GM23338 (cell line): ENCODE measurements around the gene STAC2. TPM values are rescaled to one million over a fixed set of nuclear protein-coding genes. Genes with fewer than 3 reads are reported as not detected.

Experiments used
- CREB1 ChIP-seq: fragments of 250-450 bp; sonication (Bioruptor Pico); IDR thresholded peaks from 2 replicates; pipeline ENCODE4 v1.5.0; 2020; ENCODE audit warnings: low read depth, mild to moderate bottlenecking, moderate library complexity
- POLR2AphosphoS5 ChIP-seq: IDR thresholded peaks from 2 replicates; pipeline ENCODE4 v1.6.1; 2016; ENCODE audit warnings: antibody characterized with exemption, low read depth
- ZNF114 ChIP-seq: fragments of 250-450 bp; sonication (Bioruptor Pico); IDR thresholded peaks from 2 replicates; pipeline ENCODE4 v1.5.0; 2020; ENCODE audit warnings: mild to moderate bottlenecking, moderate library complexity
- polyA plus RNA-seq: library from polyadenylated mRNA; unstranded; fragments of >200 nt; fragmentation: Nextera tagmentation; extraction: Ambion mirVana; gene quantifications from 2 replicates; pipeline ENCODE4 v1.2.1, GENCODE V29; 2016
- total RNA-seq: library from RNA; depleted of rRNA; stranded (reverse); fragments of >200 nt; shearing (Covaris generic); gene quantifications from 2 replicates; pipeline ENCODE4 v1.2.3, GENCODE V29; 2014
- TF ChIP-seq, protein P1 (sequence below): fragments of 250-450 bp; sonication (Bioruptor Pico); IDR thresholded peaks from 2 replicates; pipeline ENCODE4 v1.5.0; 2020; ENCODE audit warnings: mild to moderate bottlenecking, moderate library complexity
- TF ChIP-seq, protein P2 (sequence below), 2 experiments: fragments of 200-600 bp in 1 of 2; sonication (generic) in 1 of 2; conservative IDR thresholded peaks; 2 replicates each; pipeline versions ENCODE4 v1.5.1 to v1.6.1; 2016 to 2017; ENCODE audit warnings: antibody characterized with exemption in 2 of 2, low read depth in 2 of 2, mild to moderate bottlenecking in 2 of 2, moderate library complexity in 1 of 2
- TF ChIP-seq, protein P3 (sequence below): IDR thresholded peaks from 2 replicates; pipeline ENCODE4 v1.6.1; 2016; ENCODE audit warnings: antibody characterized with exemption

Gene STAC2
- total and polyA plus RNA-seq, 2 experiments from 2014 or later = 1.9 to 3.1 TPM

DNA sequence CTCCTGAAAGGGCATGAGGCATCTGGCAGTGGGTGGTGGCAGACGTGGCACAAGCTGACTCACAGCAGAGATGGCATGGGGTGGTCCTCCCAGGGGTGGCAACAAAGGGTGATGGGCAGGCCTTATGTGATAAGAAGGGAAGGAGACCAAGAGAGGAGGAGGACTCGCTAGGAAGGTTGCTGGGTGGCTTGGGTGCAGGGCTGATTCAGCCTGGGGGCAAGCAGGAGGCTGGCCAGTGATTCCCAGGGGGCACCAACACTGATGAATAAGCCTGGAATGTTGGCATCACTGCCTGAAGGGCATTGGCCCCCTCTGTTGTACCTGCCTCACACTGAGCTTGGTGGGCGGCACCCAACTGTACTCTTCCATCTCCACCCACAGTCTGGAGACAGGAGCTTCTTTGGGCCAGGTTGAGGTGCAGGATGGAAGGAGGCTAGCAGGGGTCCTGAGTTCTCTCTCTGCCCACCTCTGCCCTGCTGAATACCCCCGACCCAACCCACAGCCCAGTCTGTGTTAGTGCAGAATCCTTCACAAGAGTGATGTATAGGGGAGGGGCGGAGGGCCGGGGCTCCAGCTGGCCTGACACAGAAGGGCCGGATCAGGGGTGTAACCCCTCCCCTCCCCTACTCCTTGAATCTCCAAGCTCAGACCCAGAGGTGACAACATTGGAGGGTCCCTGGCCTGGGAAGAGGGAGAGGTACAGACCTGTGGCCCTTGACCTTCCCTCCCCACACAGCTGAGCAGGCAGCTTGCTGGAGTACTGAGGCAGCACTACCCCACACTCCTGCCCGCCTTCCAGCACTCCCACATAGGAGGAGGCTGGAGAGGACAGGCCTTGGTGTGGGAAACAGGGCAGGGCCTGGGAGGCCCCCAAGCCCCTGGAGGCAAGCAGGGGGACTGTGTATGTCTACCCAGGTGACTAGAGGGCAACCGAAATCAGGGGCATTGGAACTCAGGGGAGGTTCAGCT, 2.6 kb downstream of the STAC2 start (continued):
- TF ChIP-seq, protein P1, sequence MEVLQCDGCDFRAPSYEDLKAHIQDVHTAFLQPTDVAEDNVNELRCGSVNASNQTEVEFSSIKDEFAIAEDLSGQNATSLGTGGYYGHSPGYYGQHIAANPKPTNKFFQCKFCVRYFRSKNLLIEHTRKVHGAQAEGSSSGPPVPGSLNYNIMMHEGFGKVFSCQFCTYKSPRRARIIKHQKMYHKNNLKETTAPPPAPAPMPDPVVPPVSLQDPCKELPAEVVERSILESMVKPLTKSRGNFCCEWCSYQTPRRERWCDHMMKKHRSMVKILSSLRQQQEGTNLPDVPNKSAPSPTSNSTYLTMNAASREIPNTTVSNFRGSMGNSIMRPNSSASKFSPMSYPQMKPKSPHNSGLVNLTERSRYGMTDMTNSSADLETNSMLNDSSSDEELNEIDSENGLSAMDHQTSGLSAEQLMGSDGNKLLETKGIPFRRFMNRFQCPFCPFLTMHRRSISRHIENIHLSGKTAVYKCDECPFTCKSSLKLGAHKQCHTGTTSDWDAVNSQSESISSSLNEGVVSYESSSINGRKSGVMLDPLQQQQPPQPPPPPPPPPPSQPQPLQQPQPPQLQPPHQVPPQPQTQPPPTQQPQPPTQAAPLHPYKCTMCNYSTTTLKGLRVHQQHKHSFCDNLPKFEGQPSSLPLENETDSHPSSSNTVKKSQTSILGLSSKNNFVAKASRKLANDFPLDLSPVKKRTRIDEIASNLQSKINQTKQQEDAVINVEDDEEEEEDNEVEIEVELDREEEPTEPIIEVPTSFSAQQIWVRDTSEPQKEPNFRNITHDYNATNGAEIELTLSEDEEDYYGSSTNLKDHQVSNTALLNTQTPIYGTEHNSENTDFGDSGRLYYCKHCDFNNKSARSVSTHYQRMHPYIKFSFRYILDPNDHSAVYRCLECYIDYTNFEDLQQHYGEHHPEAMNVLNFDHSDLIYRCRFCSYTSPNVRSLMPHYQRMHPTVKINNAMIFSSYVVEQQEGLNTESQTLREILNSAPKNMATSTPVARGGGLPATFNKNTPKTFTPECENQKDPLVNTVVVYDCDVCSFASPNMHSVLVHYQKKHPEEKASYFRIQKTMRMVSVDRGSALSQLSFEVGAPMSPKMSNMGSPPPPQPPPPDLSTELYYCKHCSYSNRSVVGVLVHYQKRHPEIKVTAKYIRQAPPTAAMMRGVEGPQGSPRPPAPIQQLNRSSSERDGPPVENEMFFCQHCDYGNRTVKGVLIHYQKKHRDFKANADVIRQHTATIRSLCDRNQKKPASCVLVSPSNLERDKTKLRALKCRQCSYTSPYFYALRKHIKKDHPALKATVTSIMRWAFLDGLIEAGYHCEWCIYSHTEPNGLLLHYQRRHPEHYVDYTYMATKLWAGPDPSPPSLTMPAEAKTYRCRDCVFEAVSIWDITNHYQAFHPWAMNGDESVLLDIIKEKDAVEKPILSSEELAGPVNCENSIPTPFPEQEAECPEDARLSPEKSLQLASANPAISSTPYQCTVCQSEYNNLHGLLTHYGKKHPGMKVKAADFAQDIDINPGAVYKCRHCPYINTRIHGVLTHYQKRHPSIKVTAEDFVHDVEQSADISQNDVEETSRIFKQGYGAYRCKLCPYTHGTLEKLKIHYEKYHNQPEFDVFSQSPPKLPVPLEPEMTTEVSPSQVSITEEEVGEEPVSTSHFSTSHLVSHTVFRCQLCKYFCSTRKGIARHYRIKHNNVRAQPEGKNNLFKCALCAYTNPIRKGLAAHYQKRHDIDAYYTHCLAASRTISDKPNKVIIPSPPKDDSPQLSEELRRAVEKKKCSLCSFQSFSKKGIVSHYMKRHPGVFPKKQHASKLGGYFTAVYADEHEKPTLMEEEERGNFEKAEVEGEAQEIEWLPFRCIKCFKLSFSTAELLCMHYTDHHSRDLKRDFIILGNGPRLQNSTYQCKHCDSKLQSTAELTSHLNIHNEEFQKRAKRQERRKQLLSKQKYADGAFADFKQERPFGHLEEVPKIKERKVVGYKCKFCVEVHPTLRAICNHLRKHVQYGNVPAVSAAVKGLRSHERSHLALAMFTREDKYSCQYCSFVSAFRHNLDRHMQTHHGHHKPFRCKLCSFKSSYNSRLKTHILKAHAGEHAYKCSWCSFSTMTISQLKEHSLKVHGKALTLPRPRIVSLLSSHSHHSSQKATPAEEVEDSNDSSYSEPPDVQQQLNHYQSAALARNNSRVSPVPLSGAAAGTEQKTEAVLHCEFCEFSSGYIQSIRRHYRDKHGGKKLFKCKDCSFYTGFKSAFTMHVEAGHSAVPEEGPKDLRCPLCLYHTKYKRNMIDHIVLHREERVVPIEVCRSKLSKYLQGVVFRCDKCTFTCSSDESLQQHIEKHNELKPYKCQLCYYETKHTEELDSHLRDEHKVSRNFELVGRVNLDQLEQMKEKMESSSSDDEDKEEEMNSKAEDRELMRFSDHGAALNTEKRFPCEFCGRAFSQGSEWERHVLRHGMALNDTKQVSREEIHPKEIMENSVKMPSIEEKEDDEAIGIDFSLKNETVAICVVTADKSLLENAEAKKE (CRISPR knock-in tag) = no peak
- TF ChIP-seq, protein P2, sequence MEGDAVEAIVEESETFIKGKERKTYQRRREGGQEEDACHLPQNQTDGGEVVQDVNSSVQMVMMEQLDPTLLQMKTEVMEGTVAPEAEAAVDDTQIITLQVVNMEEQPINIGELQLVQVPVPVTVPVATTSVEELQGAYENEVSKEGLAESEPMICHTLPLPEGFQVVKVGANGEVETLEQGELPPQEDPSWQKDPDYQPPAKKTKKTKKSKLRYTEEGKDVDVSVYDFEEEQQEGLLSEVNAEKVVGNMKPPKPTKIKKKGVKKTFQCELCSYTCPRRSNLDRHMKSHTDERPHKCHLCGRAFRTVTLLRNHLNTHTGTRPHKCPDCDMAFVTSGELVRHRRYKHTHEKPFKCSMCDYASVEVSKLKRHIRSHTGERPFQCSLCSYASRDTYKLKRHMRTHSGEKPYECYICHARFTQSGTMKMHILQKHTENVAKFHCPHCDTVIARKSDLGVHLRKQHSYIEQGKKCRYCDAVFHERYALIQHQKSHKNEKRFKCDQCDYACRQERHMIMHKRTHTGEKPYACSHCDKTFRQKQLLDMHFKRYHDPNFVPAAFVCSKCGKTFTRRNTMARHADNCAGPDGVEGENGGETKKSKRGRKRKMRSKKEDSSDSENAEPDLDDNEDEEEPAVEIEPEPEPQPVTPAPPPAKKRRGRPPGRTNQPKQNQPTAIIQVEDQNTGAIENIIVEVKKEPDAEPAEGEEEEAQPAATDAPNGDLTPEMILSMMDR (conservative IDR thresholded peaks at IDR 0.05; ENCODE audit: low read depth in 2 of 2) = no peak
- no peak for TF ChIP-seq POLR2AphosphoS5
- no peak for TF ChIP-seq CREB1 (CRISPR knock-in tag)
- no peak for TF ChIP-seq ZNF114 (CRISPR knock-in tag)
- TF ChIP-seq, protein P3, sequence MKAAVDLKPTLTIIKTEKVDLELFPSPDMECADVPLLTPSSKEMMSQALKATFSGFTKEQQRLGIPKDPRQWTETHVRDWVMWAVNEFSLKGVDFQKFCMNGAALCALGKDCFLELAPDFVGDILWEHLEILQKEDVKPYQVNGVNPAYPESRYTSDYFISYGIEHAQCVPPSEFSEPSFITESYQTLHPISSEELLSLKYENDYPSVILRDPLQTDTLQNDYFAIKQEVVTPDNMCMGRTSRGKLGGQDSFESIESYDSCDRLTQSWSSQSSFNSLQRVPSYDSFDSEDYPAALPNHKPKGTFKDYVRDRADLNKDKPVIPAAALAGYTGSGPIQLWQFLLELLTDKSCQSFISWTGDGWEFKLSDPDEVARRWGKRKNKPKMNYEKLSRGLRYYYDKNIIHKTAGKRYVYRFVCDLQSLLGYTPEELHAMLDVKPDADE = no peak
